Trophoblast cell (in vitro differentiated cells and primary cell): ENCODE results near the gene ISLR.

Experiments used
- DNase-seq, 2 donors: peaks; one replicate each; pipeline ENCODE4 v3.0.0-alpha.2; 2016
- H2AFZ ChIP-seq: 2 replicates; pipeline ENCODE4 v1.6.1; 2013; ENCODE audit warnings: low read length, moderate library complexity, mild to moderate bottlenecking; ENCODE audit not compliant: insufficient read depth, poor library complexity
- H2AK5ac ChIP-seq: 2 replicates; pipeline ENCODE4 v1.6.1; 2013; ENCODE audit warnings: mild to moderate bottlenecking, low read length
- H2BK120ac ChIP-seq: 2 replicates; pipeline ENCODE4 v1.6.1; 2013; ENCODE audit warnings: low read length, mild to moderate bottlenecking, moderate library complexity; ENCODE audit not compliant: insufficient read depth, poor library complexity
- H2BK12ac ChIP-seq: 2 replicates; pipeline ENCODE4 v1.6.1; 2013; ENCODE audit warnings: mild to moderate bottlenecking, low read length, moderate library complexity
- H2BK5ac ChIP-seq: 2 replicates; pipeline ENCODE4 v1.6.1; 2013; ENCODE audit warnings: low read length, low read depth, moderate library complexity, mild to moderate bottlenecking; ENCODE audit not compliant: poor library complexity
- H3K14ac ChIP-seq: 2 replicates; pipeline ENCODE4 v1.6.1; 2013; ENCODE audit warnings: mild to moderate bottlenecking, low read length
- H3K18ac ChIP-seq: 2 replicates; pipeline ENCODE4 v1.6.1; 2013; ENCODE audit warnings: mild to moderate bottlenecking, low read length
- H3K23ac ChIP-seq: 2 replicates; pipeline ENCODE4 v1.6.1; 2013; ENCODE audit warnings: low read length
- H3K27ac ChIP-seq: 2 replicates; pipeline ENCODE4 v1.5.1; 2013; ENCODE audit warnings: low read depth, mild to moderate bottlenecking, inconsistent platforms, low read length, moderate library complexity
- H3K27me3 ChIP-seq: 2 replicates; pipeline ENCODE4 v1.6.1; 2013; ENCODE audit warnings: inconsistent platforms, mild to moderate bottlenecking, low read length, moderate library complexity; ENCODE audit not compliant: insufficient read depth
- H3K36me3 ChIP-seq, 2 experiments: 1 replicate in 1 of 2; 2 replicates in 1 of 2; pipeline ENCODE4 v1.6.1; 2013; ENCODE audit warnings: low read length in 2 of 2, mild to moderate bottlenecking in 2 of 2, moderate library complexity in 1 of 2; ENCODE audit not compliant: insufficient read depth in 2 of 2, control insufficient read depth in 1 of 2
- H3K4ac ChIP-seq: 2 replicates; pipeline ENCODE4 v1.6.1; 2013; ENCODE audit warnings: low read depth, mild to moderate bottlenecking, low read length, moderate library complexity
- H3K4me1 ChIP-seq, 2 experiments: 1 replicate in 1 of 2; 2 replicates in 1 of 2; pipeline ENCODE4 v1.6.1; 2013; ENCODE audit warnings: low read length in 2 of 2, mild to moderate bottlenecking in 2 of 2, moderate library complexity in 1 of 2; ENCODE audit not compliant: insufficient read depth in 2 of 2, control insufficient read depth in 1 of 2
- H3K4me2 ChIP-seq: 2 replicates; pipeline ENCODE4 v1.6.1; 2013; ENCODE audit warnings: inconsistent platforms, mild to moderate bottlenecking, low read length, moderate library complexity
- H3K4me3 ChIP-seq: 2 replicates; pipeline ENCODE4 v1.5.1; 2013; ENCODE audit warnings: mild to moderate bottlenecking, low read depth, low read length, inconsistent platforms
- H3K79me1 ChIP-seq: one replicate; pipeline ENCODE4 v1.6.1; 2013; ENCODE audit warnings: low read length
- H3K79me2 ChIP-seq: 2 replicates; pipeline ENCODE4 v1.6.1; 2013; ENCODE audit warnings: low read length, mild to moderate bottlenecking; ENCODE audit not compliant: control insufficient read depth, insufficient read depth, poor library complexity
- H3K9ac ChIP-seq: 2 replicates; pipeline ENCODE4 v1.6.1; 2013; ENCODE audit warnings: mild to moderate bottlenecking, low read length
- H3K9me3 ChIP-seq: 2 replicates; pipeline ENCODE4 v1.6.1; 2013; ENCODE audit warnings: low read depth, mild to moderate bottlenecking, control low read depth, inconsistent platforms, low read length; ENCODE audit not compliant: insufficient read depth
- H4K12ac ChIP-seq: 2 replicates; pipeline ENCODE4 v1.6.1; 2013; ENCODE audit warnings: low read depth, mild to moderate bottlenecking, low read length, moderate library complexity
- H4K8ac ChIP-seq: 2 replicates; pipeline ENCODE4 v1.6.1; 2013; ENCODE audit warnings: low read depth, mild to moderate bottlenecking, low read length, moderate library complexity
- H4K91ac ChIP-seq: one replicate; pipeline ENCODE4 v1.6.1; 2013; ENCODE audit warnings: low read depth, mild to moderate bottlenecking, low read length, moderate library complexity
- WGBS: extraction: QIAGEN DNeasy Blood & Tissue Kit; methylation state at CpG from one replicate; pipeline ENCODE4 v1.1.7; 2013; ENCODE audit warnings: missing lambda C conversion rate; ENCODE audit not compliant: insufficient read length, insufficient coverage; ENCODE audit errors: extremely low coverage; 5-methylcytosine and 5-hydroxymethylcytosine counted together

ISLR gene

GRCh38 chr15:74137537-74137894 lies 36.0 kb upstream of the ISLR start:
- WGBS, result no CpG with 5 or more reads among the region's 2 CpGs
- H3K18ac ChIP-seq, result no peak overlapping the region
- no peak overlapping the region for H4K12ac ChIP-seq
- peaks cover 6 to 14% of the 10 kb centered on the region in 2 experiments for H3K4me1 ChIP-seq
- peaks cover 40% of the 10 kb centered on the region for H3K27me3 ChIP-seq
- no peak for DNase-seq
- H3K27ac ChIP-seq, result no peak overlapping the region
- H2BK12ac ChIP-seq, result no peak overlapping the region
- H3K9ac ChIP-seq, result no peak overlapping the region
- peaks cover 22% of the 10 kb centered on the region for H3K9me3 ChIP-seq
- no peak overlapping the region for H3K4ac ChIP-seq
- H3K4me2 ChIP-seq, result no peak overlapping the region
- no peak overlapping the region for H4K8ac ChIP-seq
- no peak overlapping the region for H2AK5ac ChIP-seq
- H3K14ac ChIP-seq, result no peak overlapping the region
- H3K36me3 ChIP-seq, result no peaks in the 10 kb centered on the region
- H3K79me1 ChIP-seq, result no peaks in the 10 kb centered on the region
- H2BK5ac ChIP-seq, result no peak overlapping the region
- H2BK120ac ChIP-seq, result no peak overlapping the region
- H3K79me2 ChIP-seq, result no peaks in the 10 kb centered on the region
- no peak overlapping the region for H2AFZ ChIP-seq
- H4K91ac ChIP-seq, result no peak overlapping the region
- H3K23ac ChIP-seq, result no peak overlapping the region
- no peak overlapping the region for H3K4me3 ChIP-seq

GRCh38 chr15:74138642-74139041 lies 34.9 kb upstream of the ISLR start:
- no peak overlapping the region for H4K91ac ChIP-seq
- H3K4me3 ChIP-seq, result no peak overlapping the region
- no peak overlapping the region for H2AFZ ChIP-seq
- H3K4me2 ChIP-seq, result no peak overlapping the region
- H3K27ac ChIP-seq, result no peak overlapping the region
- H3K9me3 ChIP-seq, result peaks cover 11% of the 10 kb centered on the region
- no peak overlapping the region for H3K14ac ChIP-seq
- H3K36me3 ChIP-seq, result no peaks in the 10 kb centered on the region
- peaks cover 6 to 14% of the 10 kb centered on the region in 2 experiments for H3K4me1 ChIP-seq
- no peak overlapping the region for H3K23ac ChIP-seq
- H3K18ac ChIP-seq, result no peak overlapping the region
- H2BK120ac ChIP-seq, result no peak overlapping the region
- DNase-seq, result no peak
- no peak overlapping the region for H2AK5ac ChIP-seq
- no peak overlapping the region for H2BK5ac ChIP-seq
- peaks cover 29% of the 10 kb centered on the region for H3K27me3 ChIP-seq
- no CpG with 5 or more reads among the region's 4 CpGs for WGBS
- H4K8ac ChIP-seq, result no peak overlapping the region
- H2BK12ac ChIP-seq, result peak overlapping the region; percentile 13
- H4K12ac ChIP-seq, result no peak overlapping the region
- H3K4ac ChIP-seq, result no peak overlapping the region
- no peaks in the 10 kb centered on the region for H3K79me2 ChIP-seq
- H3K79me1 ChIP-seq, result no peaks in the 10 kb centered on the region
- no peak overlapping the region for H3K9ac ChIP-seq

GRCh38 chr15:74141591-74141990 lies 31.9 kb upstream of the ISLR start:
- Histone ChIP-seq H2AK5ac (no peak overlapping the region), H2AFZ (no peak overlapping the region), H2BK12ac (no peak overlapping the region), H3K4me3 (no peak overlapping the region), H3K23ac (no peak overlapping the region), H4K8ac (no peak overlapping the region), H3K9me3 (peaks cover 3% of the 10 kb centered on the region), H3K4me1 (peaks cover 3 to 4% of the 10 kb centered on the region in 2 experiments), H3K14ac (no peak overlapping the region), H3K36me3 (no peaks in the 10 kb centered on the region), H3K79me1 (no peaks in the 10 kb centered on the region), H3K9ac (no peak overlapping the region), H3K4me2 (no peak overlapping the region), H4K12ac (no peak overlapping the region), H3K4ac (no peak overlapping the region), H2BK5ac (no peak overlapping the region), H3K79me2 (no peaks in the 10 kb centered on the region), H4K91ac (no peak overlapping the region), H2BK120ac (no peak overlapping the region), H3K18ac (no peak overlapping the region), H3K27ac (no peak overlapping the region), H3K27me3 (peaks cover 9% of the 10 kb centered on the region)
- no peak for DNase-seq
- no CpG with 5 or more reads among the region's 1 CpG for WGBS

- Histone ChIP-seq H3K27ac (no peak overlapping the region), H3K36me3 (no peaks in the 10 kb centered on the region), H2AK5ac (no peak overlapping the region), H2BK120ac (no peak overlapping the region), H3K9ac (no peak overlapping the region), H4K8ac (no peak overlapping the region), H3K23ac (no peak overlapping the region), H4K12ac (no peak overlapping the region), H3K9me3 (peaks cover 3% of the 10 kb centered on the region), H3K4me3 (no peak overlapping the region), H3K4me2 (no peak overlapping the region), H3K79me1 (no peaks in the 10 kb centered on the region), H3K4me1 (peaks cover 0 to 2% of the 10 kb centered on the region in 2 experiments), H4K91ac (no peak overlapping the region), H3K27me3 (no peaks in the 10 kb centered on the region), H3K18ac (no peak overlapping the region), H3K79me2 (no peaks in the 10 kb centered on the region), H3K4ac (no peak overlapping the region), H2BK12ac (no peak overlapping the region), H2AFZ (no peak overlapping the region), H3K14ac (no peak overlapping the region), H2BK5ac (no peak overlapping the region)
- whole genome bisulfite sequencing, result no CpG with 5 or more reads among the region's 6 CpGs
- no peak for DNase-seq
Observed at GRCh38 chr15:74144153-74144775, 29.2 kb upstream of the ISLR start.
